CD4-positive, alpha-beta T cell treated with Interleukin-1 beta for 1 hour (primary cell): ENCODE measurements around the gene AHR.

Experiments
- DNase-seq, 2 donors: peaks; one replicate each; pipeline ENCODE4 v3.0.0-alpha.2; 2020 to 2022

Gene AHR

DNA sequence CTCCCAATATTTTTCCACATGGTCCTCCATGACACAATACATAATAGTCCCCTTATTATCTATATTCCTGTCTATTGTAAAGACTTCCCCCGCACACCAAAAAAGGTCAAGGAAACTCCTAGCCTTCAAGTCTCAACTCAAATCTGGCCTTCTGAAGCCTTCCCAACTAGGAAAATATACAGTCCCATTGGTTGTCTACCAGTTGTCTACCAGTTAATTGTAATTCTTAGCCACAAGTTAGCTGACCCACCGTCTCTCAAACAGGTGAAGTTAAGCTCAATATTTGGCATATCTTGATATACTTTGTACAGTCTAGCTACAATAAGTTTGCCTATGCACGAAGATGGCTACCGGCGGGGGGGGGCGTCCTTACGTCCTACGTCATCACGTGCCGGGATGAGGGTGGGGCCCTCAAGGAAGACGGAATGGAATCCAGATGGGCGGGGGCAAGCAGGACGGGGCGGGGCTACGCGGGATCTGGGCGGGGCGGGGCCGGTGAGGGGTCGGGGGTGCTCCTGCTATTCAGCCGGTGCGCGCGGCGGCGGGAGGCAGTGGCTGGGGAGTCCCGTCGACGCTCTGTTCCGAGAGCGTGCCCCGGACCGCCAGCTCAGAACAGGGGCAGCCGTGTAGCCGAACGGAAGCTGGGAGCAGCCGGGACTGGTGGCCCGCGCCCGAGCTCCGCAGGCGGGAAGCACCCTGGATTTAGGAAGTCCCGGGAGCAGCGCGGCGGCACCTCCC is at the start of gene AHR:
TSS of gene AHR (plus strand) at position 551 of the 738 bp plus-strand sequence. CDS start 613 bp downstream, outside the sequence.
- peak; percentile 89 to 90 for DNase-seq

DNA sequence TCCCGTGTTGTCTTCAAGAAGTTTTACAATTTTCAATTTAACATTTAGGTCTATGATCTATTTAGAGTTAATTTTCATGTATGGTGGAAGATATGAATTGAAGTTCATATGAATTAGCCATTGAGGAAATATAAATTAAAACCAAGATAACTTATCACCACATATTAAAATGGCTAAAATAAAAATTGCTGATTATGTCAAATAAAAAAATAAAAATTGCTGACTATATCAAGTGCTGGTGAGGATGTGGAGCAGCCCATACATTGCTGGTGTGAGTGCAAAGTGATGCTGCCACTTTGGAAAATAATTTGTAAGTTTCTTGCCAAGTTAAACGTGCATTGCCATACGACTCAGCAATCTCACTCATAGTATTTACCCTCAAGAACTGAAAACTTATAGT is 44.6 kb upstream of the AHR start:
- DNase-seq, result no peak

- DNase-seq, result no peak
Observed at GRCh38 chr7:17255926-17256325, 42.5 kb upstream of the AHR start.

DNA sequence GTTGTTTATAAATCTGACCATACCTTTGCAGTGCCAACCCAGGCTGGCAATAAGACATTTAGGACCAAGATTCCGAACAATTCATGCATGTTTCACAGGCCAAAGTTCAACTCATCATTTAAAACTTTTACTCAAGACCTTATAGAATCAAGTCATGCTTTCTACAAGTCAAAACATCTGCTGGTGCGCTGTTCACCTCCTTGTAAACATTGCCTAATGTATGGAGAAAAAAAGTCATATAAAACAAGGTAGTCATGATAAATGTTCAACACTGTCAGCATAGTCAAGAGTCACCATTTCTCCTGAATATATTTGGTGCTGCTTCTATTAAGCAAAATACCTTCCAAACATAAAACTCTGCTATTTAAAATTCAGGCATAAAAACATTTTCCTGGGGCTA is 42.1 kb upstream of the AHR start:
- no peak for DNase-seq

- DNase-seq, result no peak
Observed at GRCh38 chr7:17266565-17266964, 31.9 kb upstream of the AHR start.

- DNase-seq, result no peak
Observed at GRCh38 chr7:17269341-17270221, 28.9 kb upstream of the AHR start.

GRCh38 chr7:17274551-17275245 is 23.8 kb upstream of the AHR start:
- DNase-seq, result peak in 1 of 2 donors; percentile 11

DNA sequence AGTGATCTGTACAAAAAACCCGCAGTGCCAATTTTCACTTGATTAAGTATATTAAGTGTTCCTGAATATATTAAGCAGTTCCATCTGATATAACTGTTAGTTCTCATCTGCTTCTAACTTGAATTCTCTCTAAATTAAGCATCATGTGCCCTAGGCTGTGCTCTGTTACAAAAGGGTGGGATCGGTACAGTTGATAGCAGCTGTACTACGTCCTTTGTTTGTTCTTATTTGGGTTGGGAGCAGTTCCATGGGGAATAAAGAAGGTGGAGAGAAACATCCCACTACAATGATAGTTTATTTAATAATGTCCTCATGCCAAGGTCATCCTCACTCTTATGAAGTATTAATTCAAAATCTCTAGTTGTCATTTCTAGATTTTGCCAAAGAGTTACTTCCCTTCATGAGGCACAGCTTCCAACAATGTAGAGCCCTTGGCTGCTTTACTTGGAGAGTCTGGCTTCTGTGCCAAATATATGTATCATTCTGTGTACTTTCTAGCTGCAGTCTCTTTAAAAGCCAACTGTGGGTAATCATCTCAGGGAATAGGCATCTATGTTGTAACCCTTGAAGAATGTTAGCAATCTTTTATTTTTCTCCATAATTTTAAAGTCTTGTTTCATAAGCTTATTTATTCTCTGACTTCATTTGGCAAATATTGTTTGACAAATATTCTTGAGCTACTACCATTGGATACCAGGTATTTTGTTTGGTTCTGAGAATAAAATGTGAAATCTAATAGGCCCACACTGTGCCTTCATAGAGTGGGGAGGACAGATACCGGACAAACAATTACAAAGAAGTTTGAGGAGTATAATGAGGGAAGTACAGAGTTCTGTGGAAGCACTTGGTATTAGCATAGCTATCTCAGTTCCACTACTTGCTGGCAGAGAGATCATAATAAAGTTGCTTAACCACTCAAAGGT is 22.4 kb upstream of the AHR start:
- no peak for DNase-seq

DNA sequence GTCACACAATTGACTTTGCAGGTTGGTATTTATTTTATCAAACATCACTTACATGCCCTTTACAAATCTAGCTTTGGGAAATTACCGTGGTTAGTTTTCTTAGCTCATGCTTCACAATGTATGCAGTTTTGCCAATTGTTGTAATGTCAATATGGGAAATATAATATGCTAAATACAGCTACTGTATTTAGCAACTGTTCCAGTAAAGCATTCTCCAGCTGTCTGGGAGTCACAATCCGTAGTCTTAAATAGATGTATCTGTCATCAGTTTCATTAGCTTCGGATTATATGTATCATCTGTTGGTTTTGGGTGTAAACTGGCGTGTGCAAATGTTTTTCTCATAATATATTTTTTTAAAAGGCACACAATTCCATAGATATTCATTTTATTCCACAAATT is 19.4 kb upstream of the AHR start:
- no peak for DNase-seq

- DNase-seq, result no peak
Observed at GRCh38 chr7:17289074-17289645, 9.3 kb upstream of the AHR start.

GRCh38 chr7:17292843-17293242 is 5.6 kb upstream of the AHR start:
- DNase-seq, result no peak

- DNase-seq, result no peak
Observed at GRCh38 chr7:17293481-17293880, 5.0 kb upstream of the AHR start.

DNA sequence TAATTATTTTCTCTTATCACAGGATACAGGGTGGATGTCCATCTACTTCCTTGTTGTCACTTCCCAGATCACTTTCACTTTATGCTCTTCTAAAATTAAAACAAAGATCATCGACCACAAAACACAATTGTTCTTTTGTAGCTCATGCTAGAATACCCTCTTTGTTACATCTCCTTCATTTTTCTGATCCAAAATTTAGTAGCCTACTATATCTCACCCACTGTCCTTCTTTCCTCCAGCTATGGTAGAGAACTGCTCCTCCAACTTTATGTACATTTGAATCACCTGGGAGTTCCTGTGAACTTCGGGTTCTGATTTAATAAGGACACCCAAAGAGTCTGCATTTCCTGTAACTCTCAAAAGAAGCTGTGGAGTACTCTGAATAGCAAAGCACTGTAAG is 1.2 kb upstream of the AHR start:
- no peak for DNase-seq

DNA sequence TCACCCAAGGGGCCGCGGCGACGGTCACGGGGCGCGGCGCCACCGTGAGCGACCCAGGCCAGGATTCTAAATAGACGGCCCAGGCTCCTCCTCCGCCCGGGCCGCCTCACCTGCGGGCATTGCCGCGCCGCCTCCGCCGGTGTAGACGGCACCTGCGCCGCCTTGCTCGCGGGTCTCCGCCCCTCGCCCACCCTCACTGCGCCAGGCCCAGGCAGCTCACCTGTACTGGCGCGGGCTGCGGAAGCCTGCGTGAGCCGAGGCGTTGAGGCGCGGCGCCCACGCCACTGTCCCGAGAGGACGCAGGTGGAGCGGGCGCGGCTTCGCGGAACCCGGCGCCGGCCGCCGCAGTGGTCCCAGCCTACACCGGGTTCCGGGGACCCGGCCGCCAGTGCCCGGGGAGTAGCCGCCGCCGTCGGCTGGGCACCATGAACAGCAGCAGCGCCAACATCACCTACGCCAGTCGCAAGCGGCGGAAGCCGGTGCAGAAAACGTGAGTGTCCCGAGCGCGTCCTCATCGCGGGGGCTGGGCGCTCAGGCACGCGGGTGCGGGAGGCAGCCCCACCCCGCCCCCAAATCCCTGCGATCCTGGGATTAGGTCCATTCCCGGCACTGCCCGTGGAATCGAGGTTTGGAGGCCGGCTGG is 509 bp downstream of the AHR start:
- DNase-seq, result peak; percentile 44 to 56

DNA sequence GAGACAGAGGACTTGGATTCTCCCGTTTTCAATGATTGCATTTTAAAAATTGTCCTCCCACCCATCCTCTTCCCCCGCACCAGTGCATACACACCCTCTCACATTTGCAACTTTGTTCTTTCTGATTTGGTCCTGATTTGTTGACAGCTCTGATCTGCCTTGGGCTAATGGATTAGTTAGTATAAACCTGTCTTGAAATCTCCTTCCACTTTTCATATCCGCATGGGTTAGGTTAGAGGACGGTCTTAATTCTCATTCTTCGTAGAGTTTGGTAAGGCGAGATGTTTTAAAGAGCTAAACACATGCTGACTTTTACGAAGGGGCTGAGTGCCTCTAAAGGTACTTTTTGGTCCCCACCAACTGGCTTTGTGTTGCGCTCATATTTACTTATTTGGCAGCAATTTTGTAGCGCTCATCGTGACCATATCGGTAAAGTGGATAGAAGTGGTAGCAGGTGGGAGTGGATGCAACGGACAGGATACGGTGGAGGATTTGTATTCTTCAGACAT is 1.1 kb downstream of the AHR start:
- DNase-seq, result peak; percentile 3 to 41

DNA sequence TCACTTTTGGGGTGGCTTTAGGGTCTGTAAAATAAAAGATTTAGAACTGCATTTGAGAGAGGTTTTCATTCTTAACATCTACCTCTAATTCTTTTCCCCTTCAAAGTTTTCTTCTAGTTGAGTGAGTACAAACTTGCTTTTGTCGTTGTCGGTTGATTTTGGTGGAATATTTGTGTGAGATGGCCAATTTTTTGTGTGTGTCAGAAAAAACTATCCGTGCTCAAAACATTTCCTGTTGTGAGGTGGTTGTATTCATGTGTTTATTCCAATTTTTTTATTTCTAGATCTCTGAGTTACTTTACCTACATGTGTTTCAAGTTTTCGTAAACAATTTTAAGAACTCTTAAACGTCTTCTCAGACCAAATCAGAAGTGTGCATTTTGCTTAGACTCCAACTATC is 1.6 kb downstream of the AHR start:
- no peak for DNase-seq

DNA sequence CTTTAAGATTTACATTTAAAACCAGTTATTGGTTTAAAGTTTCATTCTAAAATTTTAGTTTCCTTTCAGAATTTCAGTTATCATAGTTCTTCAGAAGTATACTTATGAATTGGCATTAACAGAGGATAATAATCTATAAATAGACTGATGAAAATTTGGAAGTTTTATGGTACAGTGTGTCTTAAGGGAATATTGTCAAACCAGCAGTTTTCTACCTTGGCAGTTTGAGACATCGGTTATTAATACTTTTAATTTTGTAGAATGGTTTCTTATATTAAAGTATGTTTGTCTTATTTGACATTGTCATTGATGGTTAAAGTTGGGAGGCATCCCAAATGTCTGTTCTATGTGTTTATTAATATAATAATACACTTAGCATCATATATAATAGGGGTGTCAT is 2.0 kb downstream of the AHR start:
- no peak for DNase-seq

GRCh38 chr7:17301471-17302456 is 3.3 kb downstream of the AHR start:
- peak in 1 of 2 donors; percentile 63 for DNase-seq

- DNase-seq, result peak in 1 of 2 donors; percentile 52
Observed at GRCh38 chr7:17302575-17303142, 4.2 kb downstream of the AHR start.

GRCh38 chr7:17304926-17305325 is 6.5 kb downstream of the AHR start:
- DNase-seq, result peak in 1 of 2 donors; percentile 31
